LNCAP (cell line): ENCODE results near the gene CBX7.

Experiments used
- CTCF ChIP-seq: fragments of 450-650 bp; IDR thresholded peaks from 2 replicates; pipeline ENCODE4 v1.5.1; 2017; ENCODE audit warnings: mild to moderate bottlenecking

The CBX7 gene

GRCh38 chr22:39182478-39183030, 30.1 kb upstream of the CBX7 start:
- TF ChIP-seq CTCF = no peak

GRCh38 chr22:39181778-39182177, 29.3 kb upstream of the CBX7 start:
- TF ChIP-seq CTCF = no peak

- no peak for TF ChIP-seq CTCF
Observed at GRCh38 chr22:39181356-39181755, 28.9 kb upstream of the CBX7 start.

- no peak for TF ChIP-seq CTCF
Observed at GRCh38 chr22:39179841-39180335, 27.4 kb upstream of the CBX7 start.

- no peak for TF ChIP-seq CTCF
Observed at GRCh38 chr22:39179401-39179827, 26.9 kb upstream of the CBX7 start.

- TF ChIP-seq CTCF = no peak
Observed at GRCh38 chr22:39178206-39179111, 26.0 kb upstream of the CBX7 start.

GRCh38 chr22:39177791-39178190, 25.3 kb upstream of the CBX7 start:
- TF ChIP-seq CTCF = no peak
